HEK293 (cell line): ENCODE measurements around the gene RPL15.

ENCODE experiments used
- BCL11A ChIP-seq: fragments of 450-650 bp; formaldehyde crosslinking; IDR thresholded peaks from 2 replicates; pipeline ENCODE4 v1.5.1; 2016; ENCODE audit warnings: low read depth, missing biosample characterization, missing genetic modification characterization
- OVOL3 ChIP-seq: fragments of 450-650 bp; formaldehyde crosslinking; IDR thresholded peaks from 2 replicates; pipeline ENCODE4 v1.5.1; 2016; ENCODE audit warnings: missing biosample characterization, missing genetic modification characterization
- RBAK ChIP-seq: fragments of 450-650 bp; formaldehyde crosslinking; IDR thresholded peaks from 2 replicates; pipeline ENCODE4 v1.5.1; 2016; ENCODE audit warnings: missing biosample characterization, missing genetic modification characterization
- SCRT1 ChIP-seq: fragments of 450-650 bp; formaldehyde crosslinking; IDR thresholded peaks from 2 replicates; pipeline ENCODE4 v1.5.1; 2016; ENCODE audit warnings: missing biosample characterization, missing genetic modification characterization, borderline replicate concordance
- TCF7L2 ChIP-seq: IDR thresholded peaks from 2 replicates; pipeline ENCODE4 v1.6.1; 2011; ENCODE audit warnings: low read depth, mild to moderate bottlenecking, inconsistent platforms, low read length, moderate library complexity, borderline replicate concordance
- ZBTB1 ChIP-seq: fragments of 450-650 bp; formaldehyde crosslinking; IDR thresholded peaks from 2 replicates; pipeline ENCODE4 v1.5.1; 2016; ENCODE audit warnings: missing biosample characterization, missing genetic modification characterization
- ZFHX2 ChIP-seq: fragments of 450-650 bp; formaldehyde crosslinking; conservative IDR thresholded peaks from 2 replicates; pipeline ENCODE4 v1.5.1; 2016; ENCODE audit warnings: missing biosample characterization, missing genetic modification characterization
- ZFP37 ChIP-seq: fragments of 450-650 bp; formaldehyde crosslinking; IDR thresholded peaks from 2 replicates; pipeline ENCODE4 v1.5.1; 2016; ENCODE audit warnings: missing biosample characterization, missing genetic modification characterization
- ZNF10 ChIP-seq: fragments of 450-650 bp; formaldehyde crosslinking; IDR thresholded peaks from 2 replicates; pipeline ENCODE4 v1.5.1; 2017; ENCODE audit warnings: missing biosample characterization, missing genetic modification characterization
- ZNF132 ChIP-seq: fragments of 450-650 bp; formaldehyde crosslinking; IDR thresholded peaks from 2 replicates; pipeline ENCODE4 v1.5.1; 2017; ENCODE audit warnings: missing biosample characterization, missing genetic modification characterization, borderline replicate concordance
- ZNF341 ChIP-seq: fragments of 450-650 bp; formaldehyde crosslinking; IDR thresholded peaks from 2 replicates; pipeline ENCODE4; 2016; ENCODE audit warnings: low read depth, missing biosample characterization, missing genetic modification characterization
- ZNF354C ChIP-seq: fragments of 450-650 bp; formaldehyde crosslinking; IDR thresholded peaks from 2 replicates; pipeline ENCODE4 v1.5.1; 2016; ENCODE audit warnings: missing biosample characterization, missing genetic modification characterization, low read depth, borderline replicate concordance
- ZNF423 ChIP-seq: fragments of 450-650 bp; formaldehyde crosslinking; IDR thresholded peaks from 2 replicates; pipeline ENCODE4 v1.5.1; 2016; ENCODE audit warnings: missing biosample characterization, missing genetic modification characterization
- ZNF426 ChIP-seq: fragments of 450-650 bp; formaldehyde crosslinking; IDR thresholded peaks from 2 replicates; pipeline ENCODE4 v1.5.1; 2017; ENCODE audit warnings: missing biosample characterization, missing genetic modification characterization, mild to moderate bottlenecking, inconsistent platforms, moderate library complexity
- ZNF521 ChIP-seq: fragments of 450-650 bp; formaldehyde crosslinking; IDR thresholded peaks from 2 replicates; pipeline ENCODE4 v1.5.1; 2017; ENCODE audit warnings: missing biosample characterization, mild to moderate bottlenecking, missing genetic modification characterization
- ZNF549 ChIP-seq: fragments of 450-650 bp; IDR thresholded peaks from 2 replicates; pipeline ENCODE4 v1.5.1; 2018; ENCODE audit warnings: missing biosample characterization, missing genetic modification characterization, mild to moderate bottlenecking, inconsistent platforms, moderate library complexity
- ZNF555 ChIP-seq: fragments of 450-650 bp; formaldehyde crosslinking; conservative IDR thresholded peaks from 2 replicates; pipeline ENCODE4 v1.5.1; 2017; ENCODE audit warnings: missing biosample characterization, mild to moderate bottlenecking, missing genetic modification characterization, inconsistent platforms
- ZNF830 ChIP-seq: fragments of 450-650 bp; IDR thresholded peaks from 2 replicates; pipeline ENCODE4 v1.5.0; 2018; ENCODE audit warnings: missing biosample characterization, missing genetic modification characterization, low read depth, mild to moderate bottlenecking, moderate library complexity
- ZNF837 ChIP-seq: fragments of 450-650 bp; formaldehyde crosslinking; IDR thresholded peaks from 2 replicates; pipeline ENCODE4 v1.5.1; 2016; ENCODE audit warnings: missing biosample characterization, missing genetic modification characterization
- ZXDB ChIP-seq: fragments of 450-650 bp; formaldehyde crosslinking; IDR thresholded peaks from 2 replicates; pipeline ENCODE4 v1.5.1; 2016; ENCODE audit warnings: missing biosample characterization, missing genetic modification characterization
- TF ChIP-seq, protein P1 (sequence below): fragments of 450-650 bp; formaldehyde crosslinking; optimal IDR thresholded peaks from 2 replicates; pipeline ENCODE3; 2016; ENCODE audit warnings: missing biosample characterization, mild to moderate bottlenecking, missing genetic modification characterization
- TF ChIP-seq, protein P2 (sequence below): fragments of 450-650 bp; formaldehyde crosslinking; conservative IDR thresholded peaks from 2 replicates; pipeline ENCODE4 v1.5.1; 2016; ENCODE audit warnings: low read depth, missing biosample characterization, missing genetic modification characterization
- TF ChIP-seq, protein P3 (sequence below): fragments of 450-650 bp; formaldehyde crosslinking; IDR thresholded peaks from 2 replicates; pipeline ENCODE4 v1.5.1; 2016; ENCODE audit warnings: missing biosample characterization, missing genetic modification characterization, borderline replicate concordance
- TF ChIP-seq, protein P4 (sequence below): fragments of 450-650 bp; formaldehyde crosslinking; IDR thresholded peaks from 2 replicates; pipeline ENCODE4 v1.5.1; 2016; ENCODE audit warnings: missing biosample characterization, missing genetic modification characterization

Gene RPL15

DNA sequence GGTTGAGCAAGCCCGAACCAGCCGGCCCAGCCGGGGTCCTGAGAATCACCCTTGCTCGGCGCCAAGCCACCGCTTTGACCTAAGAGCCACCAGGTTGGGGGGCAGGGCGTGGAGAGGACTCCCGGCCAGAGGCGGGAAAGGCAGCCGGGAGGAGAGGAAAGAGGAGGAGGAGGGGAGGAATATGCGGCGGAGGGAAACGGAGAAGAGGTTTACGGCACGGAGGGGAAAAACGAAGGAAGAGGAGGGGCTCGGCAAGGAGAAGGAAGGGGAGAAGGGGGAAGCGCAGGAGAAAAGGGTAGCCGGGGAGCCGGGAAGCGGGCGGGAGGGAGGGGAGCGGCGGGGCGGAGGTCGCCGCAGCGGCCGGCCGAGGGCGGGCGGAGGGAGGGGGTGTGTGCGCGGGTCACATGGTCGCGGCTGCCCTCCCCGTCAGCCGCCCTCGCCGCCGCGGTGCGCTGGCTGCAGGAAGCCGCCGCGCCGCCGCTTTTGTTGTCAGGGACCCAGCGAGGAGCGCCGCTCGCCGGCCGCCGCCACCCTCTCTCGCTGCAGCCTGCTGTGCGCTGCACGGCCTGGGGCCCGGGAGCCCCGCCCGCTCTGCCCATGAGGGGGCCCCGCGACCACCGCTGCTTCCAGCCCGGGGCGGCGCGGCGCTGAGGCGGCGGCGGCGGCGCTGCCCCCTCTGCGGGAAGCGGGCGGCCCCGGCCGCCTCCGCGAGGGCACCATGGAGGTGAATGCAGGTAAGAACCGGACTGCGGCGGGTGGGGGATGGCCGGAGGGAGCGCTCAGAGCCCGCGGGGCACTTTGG is 28.1 kb downstream of the RPL15 start, which contains the start of gene NR1D2 (continued):
- TF ChIP-seq, protein P1, sequence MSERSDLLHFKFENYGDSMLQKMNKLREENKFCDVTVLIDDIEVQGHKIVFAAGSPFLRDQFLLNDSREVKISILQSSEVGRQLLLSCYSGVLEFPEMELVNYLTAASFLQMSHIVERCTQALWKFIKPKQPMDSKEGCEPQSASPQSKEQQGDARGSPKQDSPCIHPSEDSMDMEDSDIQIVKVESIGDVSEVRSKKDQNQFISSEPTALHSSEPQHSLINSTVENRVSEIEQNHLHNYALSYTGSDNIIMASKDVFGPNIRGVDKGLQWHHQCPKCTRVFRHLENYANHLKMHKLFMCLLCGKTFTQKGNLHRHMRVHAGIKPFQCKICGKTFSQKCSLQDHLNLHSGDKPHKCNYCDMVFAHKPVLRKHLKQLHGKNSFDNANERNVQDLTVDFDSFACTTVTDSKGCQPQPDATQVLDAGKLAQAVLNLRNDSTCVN = peak; percentile 47
- no peak for TF ChIP-seq ZNF555
- TF ChIP-seq ZNF549 (tag by site-specific recombination) = no peak
- no peak for TF ChIP-seq ZNF132 (tag by site-specific recombination)
- no peak for TF ChIP-seq ZNF837 (tag by site-specific recombination)
- no peak for TF ChIP-seq ZNF830
- TF ChIP-seq ZNF10 = no peak
- no peak for TF ChIP-seq ZNF354C (tag by site-specific recombination)
- TF ChIP-seq TCF7L2 = no peak
- TF ChIP-seq OVOL3 (tag by site-specific recombination) = no peak
- no peak for TF ChIP-seq ZNF426
- TF ChIP-seq, protein P2, sequence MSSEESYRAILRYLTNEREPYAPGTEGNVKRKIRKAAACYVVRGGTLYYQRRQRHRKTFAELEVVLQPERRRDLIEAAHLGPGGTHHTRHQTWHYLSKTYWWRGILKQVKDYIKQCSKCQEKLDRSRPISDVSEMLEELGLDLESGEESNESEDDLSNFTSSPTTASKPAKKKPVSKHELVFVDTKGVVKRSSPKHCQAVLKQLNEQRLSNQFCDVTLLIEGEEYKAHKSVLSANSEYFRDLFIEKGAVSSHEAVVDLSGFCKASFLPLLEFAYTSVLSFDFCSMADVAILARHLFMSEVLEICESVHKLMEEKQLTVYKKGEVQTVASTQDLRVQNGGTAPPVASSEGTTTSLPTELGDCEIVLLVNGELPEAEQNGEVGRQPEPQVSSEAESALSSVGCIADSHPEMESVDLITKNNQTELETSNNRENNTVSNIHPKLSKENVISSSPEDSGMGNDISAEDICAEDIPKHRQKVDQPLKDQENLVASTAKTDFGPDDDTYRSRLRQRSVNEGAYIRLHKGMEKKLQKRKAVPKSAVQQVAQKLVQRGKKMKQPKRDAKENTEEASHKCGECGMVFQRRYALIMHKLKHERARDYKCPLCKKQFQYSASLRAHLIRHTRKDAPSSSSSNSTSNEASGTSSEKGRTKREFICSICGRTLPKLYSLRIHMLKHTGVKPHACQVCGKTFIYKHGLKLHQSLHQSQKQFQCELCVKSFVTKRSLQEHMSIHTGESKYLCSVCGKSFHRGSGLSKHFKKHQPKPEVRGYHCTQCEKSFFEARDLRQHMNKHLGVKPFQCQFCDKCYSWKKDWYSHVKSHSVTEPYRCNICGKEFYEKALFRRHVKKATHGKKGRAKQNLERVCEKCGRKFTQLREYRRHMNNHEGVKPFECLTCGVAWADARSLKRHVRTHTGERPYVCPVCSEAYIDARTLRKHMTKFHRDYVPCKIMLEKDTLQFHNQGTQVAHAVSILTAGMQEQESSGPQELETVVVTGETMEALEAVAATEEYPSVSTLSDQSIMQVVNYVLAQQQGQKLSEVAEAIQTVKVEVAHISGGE (tag by site-specific recombination) = 0 out of 2 replicates have a peak, but pooled peaks have one; percentile 33
- no peak for TF ChIP-seq ZNF521
- TF ChIP-seq, protein P3, sequence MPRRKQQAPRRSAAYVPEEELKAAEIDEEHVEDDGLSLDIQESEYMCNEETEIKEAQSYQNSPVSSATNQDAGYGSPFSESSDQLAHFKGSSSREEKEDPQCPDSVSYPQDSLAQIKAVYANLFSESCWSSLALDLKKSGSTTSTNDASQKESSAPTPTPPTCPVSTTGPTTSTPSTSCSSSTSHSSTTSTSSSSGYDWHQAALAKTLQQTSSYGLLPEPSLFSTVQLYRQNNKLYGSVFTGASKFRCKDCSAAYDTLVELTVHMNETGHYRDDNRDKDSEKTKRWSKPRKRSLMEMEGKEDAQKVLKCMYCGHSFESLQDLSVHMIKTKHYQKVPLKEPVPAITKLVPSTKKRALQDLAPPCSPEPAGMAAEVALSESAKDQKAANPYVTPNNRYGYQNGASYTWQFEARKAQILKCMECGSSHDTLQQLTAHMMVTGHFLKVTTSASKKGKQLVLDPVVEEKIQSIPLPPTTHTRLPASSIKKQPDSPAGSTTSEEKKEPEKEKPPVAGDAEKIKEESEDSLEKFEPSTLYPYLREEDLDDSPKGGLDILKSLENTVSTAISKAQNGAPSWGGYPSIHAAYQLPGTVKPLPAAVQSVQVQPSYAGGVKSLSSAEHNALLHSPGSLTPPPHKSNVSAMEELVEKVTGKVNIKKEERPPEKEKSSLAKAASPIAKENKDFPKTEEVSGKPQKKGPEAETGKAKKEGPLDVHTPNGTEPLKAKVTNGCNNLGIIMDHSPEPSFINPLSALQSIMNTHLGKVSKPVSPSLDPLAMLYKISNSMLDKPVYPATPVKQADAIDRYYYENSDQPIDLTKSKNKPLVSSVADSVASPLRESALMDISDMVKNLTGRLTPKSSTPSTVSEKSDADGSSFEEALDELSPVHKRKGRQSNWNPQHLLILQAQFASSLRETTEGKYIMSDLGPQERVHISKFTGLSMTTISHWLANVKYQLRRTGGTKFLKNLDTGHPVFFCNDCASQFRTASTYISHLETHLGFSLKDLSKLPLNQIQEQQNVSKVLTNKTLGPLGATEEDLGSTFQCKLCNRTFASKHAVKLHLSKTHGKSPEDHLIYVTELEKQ (tag by site-specific recombination) = no peak
- 0 out of 2 replicates have a peak, but pooled peaks have one; percentile 17 for TF ChIP-seq ZNF423 (tag by site-specific recombination)
- TF ChIP-seq ZBTB1 (tag by site-specific recombination) = no peak
- no peak for TF ChIP-seq SCRT1 (tag by site-specific recombination)
- peak; percentile 57 for TF ChIP-seq ZXDB (tag by site-specific recombination)
- TF ChIP-seq BCL11A (tag by site-specific recombination) = 0 out of 2 replicates have a peak, but pooled peaks have one; percentile 14
- TF ChIP-seq ZNF341 (tag by site-specific recombination) = peak; percentile 88
- TF ChIP-seq ZFP37 = peak; percentile 40; the same call in 1 of the 2 replicates
- no peak for TF ChIP-seq RBAK (tag by site-specific recombination)
- TF ChIP-seq ZFHX2 (tag by site-specific recombination) = 0 out of 2 replicates have a peak, but pooled peaks have one; percentile 15
- TF ChIP-seq, protein P4, sequence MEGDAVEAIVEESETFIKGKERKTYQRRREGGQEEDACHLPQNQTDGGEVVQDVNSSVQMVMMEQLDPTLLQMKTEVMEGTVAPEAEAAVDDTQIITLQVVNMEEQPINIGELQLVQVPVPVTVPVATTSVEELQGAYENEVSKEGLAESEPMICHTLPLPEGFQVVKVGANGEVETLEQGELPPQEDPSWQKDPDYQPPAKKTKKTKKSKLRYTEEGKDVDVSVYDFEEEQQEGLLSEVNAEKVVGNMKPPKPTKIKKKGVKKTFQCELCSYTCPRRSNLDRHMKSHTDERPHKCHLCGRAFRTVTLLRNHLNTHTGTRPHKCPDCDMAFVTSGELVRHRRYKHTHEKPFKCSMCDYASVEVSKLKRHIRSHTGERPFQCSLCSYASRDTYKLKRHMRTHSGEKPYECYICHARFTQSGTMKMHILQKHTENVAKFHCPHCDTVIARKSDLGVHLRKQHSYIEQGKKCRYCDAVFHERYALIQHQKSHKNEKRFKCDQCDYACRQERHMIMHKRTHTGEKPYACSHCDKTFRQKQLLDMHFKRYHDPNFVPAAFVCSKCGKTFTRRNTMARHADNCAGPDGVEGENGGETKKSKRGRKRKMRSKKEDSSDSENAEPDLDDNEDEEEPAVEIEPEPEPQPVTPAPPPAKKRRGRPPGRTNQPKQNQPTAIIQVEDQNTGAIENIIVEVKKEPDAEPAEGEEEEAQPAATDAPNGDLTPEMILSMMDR (tag by site-specific recombination) = no peak
